ENCODE results near the gene BICRA.
"Not testable (repeated sequence)": the region's sequence is repeated elsewhere in the genome, so short reads cannot be mapped to it uniquely, and the experiment has no call there.

BICRA gene

GRCh38 chr19:47631681-47632446 lies 22.9 kb downstream of the BICRA start:
- no peak for DNase-seq (ENCODE audit: low read depth)

DNA sequence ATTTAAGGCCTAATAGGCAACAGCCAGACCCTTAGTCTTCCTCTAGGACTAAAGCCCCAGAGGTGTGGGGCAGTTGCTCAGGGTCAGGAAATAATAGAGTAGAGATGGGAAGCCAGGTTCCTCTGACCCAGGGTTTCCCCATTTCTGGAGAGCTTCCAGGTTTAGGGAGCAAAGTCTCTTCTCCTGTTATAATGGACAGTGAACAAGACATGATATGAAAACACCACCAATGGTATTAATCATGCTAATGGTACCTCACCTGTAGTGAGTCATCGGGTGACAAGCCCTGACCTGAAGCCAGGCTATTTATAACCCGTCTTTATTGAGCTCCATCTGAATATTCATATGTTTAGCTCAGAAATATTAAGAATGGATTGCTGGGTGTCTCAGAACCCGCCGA lies 24.6 kb downstream of the BICRA start:
- no peak for DNase-seq (ENCODE audit: low read depth)

GRCh38 chr19:47633996-47634395 lies 25.1 kb downstream of the BICRA start:
- DNase-seq (ENCODE audit: low read depth), result no peak

GRCh38 chr19:47635152-47635754 lies 26.3 kb downstream of the BICRA start:
- DNase-seq (ENCODE audit: low read depth), result not testable (repeated sequence)

GRCh38 chr19:47637550-47637949 lies 28.6 kb downstream of the BICRA start:
- no peak for DNase-seq (ENCODE audit: low read depth)

DNA sequence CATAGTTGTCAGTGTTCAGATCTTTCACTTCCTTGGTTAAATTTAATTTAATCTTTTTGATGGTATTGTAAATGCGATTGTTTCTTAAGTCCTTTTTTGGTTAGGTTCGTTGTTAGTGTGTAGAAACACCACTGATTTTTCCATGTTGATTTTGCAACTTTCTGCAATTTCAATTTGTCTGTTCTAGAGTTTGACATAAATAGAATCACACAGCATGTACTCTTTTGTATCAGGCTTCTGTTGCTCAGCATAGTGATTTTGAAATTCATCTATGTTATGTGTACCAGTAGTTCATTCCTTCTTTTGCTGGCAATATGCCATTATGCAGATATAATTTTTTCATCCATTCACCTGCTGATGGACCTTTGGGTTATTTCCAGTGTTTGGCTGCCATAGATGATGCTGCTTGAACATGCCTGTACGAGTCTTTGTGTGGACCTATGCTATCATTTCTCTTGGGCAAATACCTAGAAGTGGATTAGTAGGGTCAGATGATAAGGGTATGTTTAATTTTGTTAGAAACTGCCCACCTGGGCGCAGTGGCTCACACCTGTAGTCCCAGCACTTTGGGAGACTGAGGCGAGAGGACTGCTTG lies 33.1 kb downstream of the BICRA start:
- DNase-seq (ENCODE audit: low read depth), result no peak

DNA sequence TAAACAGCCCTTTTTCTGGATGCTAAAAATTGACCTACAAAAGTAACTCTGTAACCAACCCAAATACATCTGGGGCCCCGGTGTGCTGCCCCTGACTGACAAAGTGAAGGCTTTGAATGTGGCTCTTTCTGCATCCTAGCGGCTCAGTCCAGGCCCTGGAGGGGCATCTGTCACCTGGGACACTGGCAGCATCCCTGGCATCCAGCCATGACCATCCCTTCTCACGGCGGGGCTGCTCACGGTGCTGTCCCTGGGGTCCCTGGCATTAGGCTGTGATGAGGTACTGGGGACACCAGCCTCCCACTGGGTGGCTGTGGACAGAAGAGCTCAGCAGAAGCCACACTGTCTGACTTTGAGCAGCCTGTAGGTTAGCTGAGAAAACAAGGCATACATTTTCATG lies 34.3 kb downstream of the BICRA start:
- DNase-seq (ENCODE audit: low read depth), result no peak

DNA sequence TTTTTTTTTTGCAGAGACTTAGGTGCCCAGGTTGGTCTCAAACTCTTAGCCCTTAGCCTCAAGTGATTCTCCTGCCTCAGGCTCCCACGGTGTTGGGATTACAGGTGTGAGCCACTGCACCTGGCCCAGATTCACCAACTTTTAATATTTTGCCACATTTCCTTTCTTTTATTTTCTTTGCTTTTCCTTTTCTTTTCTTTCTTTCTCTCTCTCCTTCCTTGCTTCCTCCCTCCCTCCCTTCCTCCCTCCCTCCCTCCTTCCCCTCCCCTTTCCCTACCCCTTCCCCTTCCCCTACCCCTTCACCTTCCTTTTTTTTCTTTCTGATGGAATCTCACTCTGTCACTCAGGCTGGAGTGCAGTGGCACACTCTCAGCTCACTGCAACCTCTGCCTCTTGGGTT lies 35.3 kb downstream of the BICRA start:
- DNase-seq (ENCODE audit: low read depth), result no peak

- DNase-seq (ENCODE audit: low read depth), result no peak
These were observed 36.0 kb downstream of the BICRA start for GRCh38 chr19:47644743-47645482.

DNA sequence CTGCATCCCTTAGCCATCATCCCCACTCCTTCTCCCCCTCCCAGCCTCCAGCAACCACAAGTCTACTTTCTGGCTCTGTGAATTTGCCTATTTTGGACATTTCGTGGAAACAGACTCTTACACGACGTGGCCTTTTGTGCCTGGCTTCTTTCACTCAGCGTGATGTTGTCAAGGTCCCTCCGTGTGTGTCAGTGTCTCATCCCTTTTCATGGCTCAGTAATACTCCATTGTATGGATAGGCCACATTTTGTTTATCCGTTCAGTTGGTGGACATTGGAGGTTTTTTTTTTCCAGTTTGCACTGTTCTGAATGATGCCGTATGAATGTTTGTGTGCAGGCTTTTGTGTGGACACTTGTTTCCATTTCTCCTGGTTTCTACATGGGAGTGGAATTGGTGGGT lies 38.0 kb downstream of the BICRA start:
- no peak for DNase-seq (ENCODE audit: low read depth)

DNA sequence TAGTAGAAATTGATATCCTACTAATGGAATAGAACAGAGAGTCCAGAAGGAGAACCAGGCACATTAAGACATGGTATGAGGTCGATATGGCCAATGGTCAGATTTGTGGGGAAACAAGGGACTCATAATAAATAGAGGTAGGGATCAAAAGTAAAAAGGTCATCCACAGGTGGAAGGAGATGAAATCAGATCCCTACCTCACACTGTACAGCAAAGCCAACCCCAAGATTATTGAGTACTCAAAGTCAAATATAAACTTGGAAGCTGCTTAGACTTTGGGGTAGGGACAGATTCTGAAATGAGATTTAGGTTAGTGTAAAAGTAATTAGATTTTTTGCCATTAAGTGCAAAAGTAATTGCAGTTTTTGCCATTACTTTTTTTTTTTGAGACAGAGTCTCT lies 40.7 kb downstream of the BICRA start:
- DNase-seq (ENCODE audit: low read depth), result no peak

DNA sequence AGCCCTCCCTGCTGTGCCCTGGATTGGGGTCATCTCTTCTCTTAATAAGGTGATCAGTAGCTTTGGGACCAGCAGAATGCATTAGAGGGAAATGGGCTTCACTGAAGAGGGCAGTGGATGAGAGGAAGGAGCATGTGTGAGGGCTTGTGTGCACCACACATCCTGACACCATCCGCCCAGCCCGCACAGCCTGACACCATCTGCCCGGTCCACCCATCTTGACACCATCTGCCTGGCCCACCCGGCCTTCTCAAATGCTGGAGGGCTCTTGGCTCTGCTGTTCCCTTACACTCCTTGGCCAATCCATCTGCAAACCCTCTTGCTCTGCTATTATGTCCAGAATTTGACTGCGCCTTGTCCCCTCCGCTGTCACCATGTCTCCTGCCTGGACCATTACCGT lies 41.8 kb downstream of the BICRA start:
- DNase-seq (ENCODE audit: low read depth), result no peak

- no peak for DNase-seq (ENCODE audit: low read depth)
These were observed 42.2 kb downstream of the BICRA start for GRCh38 chr19:47651132-47651531.

GRCh38 chr19:47651691-47652090 lies 42.8 kb downstream of the BICRA start:
- DNase-seq (ENCODE audit: low read depth), result no peak

DNA sequence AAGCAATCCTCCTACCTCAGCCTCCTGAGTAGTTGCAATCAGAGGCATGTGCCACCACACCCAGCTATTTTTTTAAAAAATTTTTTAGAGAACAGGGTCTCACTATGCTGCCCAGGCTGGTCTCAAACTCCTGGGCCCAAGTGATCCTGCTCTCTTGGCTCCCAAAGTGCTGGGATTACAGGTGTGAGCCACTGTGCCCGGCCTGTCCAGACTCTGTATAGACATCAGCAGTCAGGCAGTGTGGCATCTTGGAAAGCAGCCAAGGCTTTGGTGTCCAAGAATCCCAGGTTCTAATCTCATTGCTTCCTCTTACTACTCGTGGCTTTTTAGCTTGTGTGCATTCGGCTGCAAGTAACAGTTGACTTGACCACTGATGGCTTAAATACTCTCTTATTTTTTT lies 43.4 kb downstream of the BICRA start:
- no peak for DNase-seq (ENCODE audit: low read depth)

DNA sequence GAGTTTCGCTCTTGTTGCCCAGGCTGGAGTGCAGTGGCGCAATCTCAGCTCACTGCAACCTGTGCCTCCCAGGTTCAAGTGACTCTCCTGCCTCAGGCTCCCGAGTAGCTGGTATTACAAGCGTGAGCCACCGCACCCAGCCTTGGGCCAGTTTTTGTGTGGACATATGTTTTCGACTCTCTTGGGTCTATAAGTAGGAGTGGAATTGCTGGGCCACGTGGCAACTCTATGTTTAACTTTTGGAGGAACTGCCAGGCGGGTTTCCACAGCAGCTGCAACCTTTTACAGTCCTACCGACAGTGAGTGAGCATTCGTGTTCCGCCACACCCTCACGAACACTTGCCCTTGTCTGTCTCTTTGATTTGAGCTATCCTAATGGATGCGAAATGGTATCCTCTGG lies 44.9 kb downstream of the BICRA start:
- no peak for DNase-seq (ENCODE audit: low read depth)

GRCh38 chr19:47657719-47658118 lies 48.8 kb downstream of the BICRA start:
- DNase-seq (ENCODE audit: low read depth), result no peak

GRCh38 chr19:47658431-47659348 lies 49.8 kb downstream of the BICRA start:
- DNase-seq (ENCODE audit: low read depth), result no peak

GRCh38 chr19:47660435-47660832 lies 51.5 kb downstream of the BICRA start:
- no peak for DNase-seq (ENCODE audit: low read depth)

DNA sequence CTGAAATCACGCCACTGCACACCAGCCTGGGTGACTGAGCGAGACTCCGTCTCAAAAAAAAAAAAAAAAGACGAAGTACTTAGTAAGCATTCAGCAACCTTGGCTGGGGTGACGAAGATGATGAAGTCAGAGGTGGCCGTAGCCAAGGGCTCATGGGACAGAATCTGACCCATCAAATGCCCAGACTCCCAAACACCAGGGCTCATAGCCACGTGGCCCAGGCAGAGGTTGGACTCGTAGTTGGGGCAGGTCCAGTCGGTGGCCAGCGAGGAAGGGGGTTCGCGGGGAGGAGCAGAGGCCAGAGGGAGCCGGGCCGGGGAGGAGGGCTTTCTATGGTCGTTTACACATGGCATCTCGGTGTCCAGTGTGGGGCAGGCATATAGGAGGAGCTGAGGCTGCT lies 52.2 kb downstream of the BICRA start:
- no peak for DNase-seq (ENCODE audit: low read depth)

- DNase-seq (ENCODE audit: low read depth), result no peak
These were observed 52.7 kb downstream of the BICRA start for GRCh38 chr19:47661611-47662010.

- peak; percentile 75 for DNase-seq (ENCODE audit: low read depth)
These were observed 54.5 kb downstream of the BICRA start for GRCh38 chr19:47663435-47663910.
